VCaP (cell line): ENCODE measurements around the gene COL12A1.

Experiments
- H3K27ac ChIP-seq: fragments of 450-650 bp; 2 replicates; pipeline ENCODE4 v1.5.1; 2017
- TF ChIP-seq, protein P1 (sequence below): fragments of 450-650 bp; conservative IDR thresholded peaks from 2 replicates; pipeline ENCODE4 v1.5.1; 2017; ENCODE audit warnings: mild to moderate bottlenecking, moderate library complexity

Gene COL12A1

DNA sequence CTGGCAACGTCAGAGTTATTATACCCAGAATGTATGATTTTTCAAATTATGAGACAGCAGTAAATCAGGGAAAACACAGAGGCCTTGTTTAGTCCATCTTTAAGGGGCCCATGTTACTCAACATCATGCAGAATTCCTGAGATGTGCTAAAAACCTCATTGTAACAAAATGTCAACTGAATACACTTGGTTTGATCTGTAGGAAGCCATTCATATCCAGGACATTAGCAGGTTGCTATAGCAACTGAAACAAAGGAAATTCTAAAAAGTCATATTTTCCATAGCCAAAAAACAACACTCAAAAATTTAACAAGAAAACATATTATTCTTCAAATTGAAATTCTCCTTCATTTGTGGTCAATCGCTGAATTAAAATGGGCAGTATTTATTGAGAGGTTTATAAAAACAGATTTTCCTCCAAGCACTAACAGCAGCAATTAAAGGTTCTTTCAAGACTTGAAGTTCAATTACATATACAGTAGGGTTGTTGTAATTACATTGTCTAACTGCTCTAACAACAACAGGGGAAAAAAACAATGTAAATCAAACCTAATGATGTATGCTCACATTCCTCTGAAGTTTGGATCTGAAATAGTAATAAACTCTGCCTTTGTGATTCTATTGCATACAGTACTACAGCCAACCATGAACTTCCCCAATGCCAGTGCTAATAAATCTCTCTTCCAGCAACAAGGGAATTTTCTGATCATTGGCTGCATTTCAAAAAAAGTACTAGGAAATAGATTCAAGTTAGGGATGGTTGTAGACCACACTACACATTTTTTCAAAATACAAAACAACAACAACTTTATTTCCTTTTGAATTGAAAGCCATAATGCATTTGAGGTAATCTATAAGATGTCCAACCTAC lies 34.9 kb downstream of the COL12A1 start:
- TF ChIP-seq, protein P1, sequence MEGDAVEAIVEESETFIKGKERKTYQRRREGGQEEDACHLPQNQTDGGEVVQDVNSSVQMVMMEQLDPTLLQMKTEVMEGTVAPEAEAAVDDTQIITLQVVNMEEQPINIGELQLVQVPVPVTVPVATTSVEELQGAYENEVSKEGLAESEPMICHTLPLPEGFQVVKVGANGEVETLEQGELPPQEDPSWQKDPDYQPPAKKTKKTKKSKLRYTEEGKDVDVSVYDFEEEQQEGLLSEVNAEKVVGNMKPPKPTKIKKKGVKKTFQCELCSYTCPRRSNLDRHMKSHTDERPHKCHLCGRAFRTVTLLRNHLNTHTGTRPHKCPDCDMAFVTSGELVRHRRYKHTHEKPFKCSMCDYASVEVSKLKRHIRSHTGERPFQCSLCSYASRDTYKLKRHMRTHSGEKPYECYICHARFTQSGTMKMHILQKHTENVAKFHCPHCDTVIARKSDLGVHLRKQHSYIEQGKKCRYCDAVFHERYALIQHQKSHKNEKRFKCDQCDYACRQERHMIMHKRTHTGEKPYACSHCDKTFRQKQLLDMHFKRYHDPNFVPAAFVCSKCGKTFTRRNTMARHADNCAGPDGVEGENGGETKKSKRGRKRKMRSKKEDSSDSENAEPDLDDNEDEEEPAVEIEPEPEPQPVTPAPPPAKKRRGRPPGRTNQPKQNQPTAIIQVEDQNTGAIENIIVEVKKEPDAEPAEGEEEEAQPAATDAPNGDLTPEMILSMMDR: no peak
- H3K27ac ChIP-seq: no peak overlapping the region

DNA sequence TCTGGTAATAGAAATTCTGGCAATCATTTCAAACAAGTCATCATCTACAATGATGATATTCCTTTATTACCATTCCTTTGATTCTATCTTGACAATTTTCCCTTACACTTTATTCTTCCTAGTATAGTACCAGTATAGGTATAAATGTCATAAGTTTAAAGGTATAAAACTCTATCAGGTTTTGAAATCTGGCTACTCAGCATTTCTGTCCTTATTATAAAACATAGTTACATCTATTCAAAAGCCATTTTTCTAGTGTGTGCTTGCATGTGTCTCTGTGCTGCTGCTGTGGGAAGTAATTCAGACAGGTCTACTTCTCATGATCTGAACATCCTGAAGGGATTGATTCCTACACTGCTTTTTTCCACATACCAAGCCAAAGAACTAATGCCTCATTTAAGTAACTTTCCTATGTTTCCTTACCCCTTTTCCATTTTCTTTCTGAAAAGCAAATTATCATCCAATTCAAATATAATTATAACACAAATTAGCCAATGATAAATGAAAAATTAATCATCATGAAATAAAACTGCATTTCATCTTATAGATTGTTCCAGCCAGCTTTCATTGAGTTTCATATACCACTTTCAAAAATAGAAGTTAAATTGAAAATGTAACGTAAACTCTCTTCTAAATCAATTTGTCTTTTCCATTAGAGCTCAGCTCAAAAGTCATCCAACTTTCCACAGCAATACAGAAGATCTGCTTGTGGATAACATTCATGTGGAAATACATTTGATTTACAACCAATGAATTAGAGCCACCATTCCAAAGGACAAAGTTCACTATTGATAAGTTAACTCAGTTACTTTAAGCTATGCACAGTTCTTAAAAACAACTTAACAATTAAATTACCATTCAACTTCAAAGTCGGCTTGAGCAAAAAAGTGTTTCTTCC lies 35.9 kb downstream of the COL12A1 start:
- TF ChIP-seq, protein P1: no peak
- no peak overlapping the region for H3K27ac ChIP-seq

DNA sequence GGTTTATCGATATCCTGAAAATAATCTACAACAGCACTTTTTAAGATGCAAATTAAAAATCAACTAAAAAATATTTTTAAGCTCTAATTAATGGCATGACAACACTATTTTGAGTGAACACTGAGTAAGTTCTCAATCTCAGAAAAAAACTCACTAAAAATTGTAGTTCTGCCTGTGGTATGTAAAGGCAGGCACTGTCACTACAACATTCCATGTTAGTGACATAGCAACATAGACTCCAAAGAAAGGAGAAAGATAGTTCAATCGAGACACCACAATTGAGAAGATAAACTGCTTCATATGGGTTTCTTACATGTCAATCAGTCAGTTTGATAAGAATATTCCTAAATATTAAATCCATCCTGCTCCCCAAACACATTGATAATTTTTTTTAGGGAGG lies 38.0 kb downstream of the COL12A1 start:
- no peak overlapping the region for H3K27ac ChIP-seq
- TF ChIP-seq, protein P1: no peak

DNA sequence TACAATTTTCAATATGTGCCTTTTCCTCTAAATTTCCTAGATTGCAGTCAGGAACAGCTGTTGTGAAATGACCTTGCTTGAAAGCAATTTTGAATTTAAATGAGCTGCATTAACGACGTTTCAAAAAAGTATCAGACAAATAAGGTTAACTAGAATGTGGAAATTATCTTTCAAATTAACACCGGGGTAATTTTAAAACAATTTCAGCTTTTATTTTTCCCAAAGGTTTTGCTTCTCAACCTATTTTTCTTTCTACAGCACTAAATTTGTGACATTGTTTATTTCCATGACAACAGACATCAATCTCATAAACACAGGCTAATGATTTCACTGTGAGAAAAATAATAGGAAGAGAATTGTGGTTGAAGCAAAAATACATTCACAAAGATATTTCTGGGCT lies 38.5 kb downstream of the COL12A1 start:
- TF ChIP-seq, protein P1: no peak
- no peak overlapping the region for H3K27ac ChIP-seq

DNA sequence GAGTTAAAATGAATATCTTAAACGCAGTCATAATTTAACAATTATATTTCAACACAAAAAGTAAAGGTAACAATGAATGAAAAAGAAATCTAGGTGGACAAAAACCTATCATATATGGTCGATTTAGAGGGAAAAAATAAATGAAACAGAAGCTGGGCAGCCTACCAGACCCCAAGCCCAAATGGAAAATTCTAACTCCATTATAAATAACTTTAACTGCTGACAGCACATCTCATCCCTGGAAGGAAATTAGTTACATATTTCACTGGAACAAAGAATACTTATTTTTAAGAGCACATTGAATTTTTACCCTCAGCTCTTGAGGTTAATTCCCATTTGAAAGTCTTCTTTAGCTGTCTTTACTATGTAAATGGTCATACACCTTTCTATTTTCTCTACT lies 39.1 kb downstream of the COL12A1 start:
- TF ChIP-seq, protein P1: no peak
- no peak overlapping the region for H3K27ac ChIP-seq

DNA sequence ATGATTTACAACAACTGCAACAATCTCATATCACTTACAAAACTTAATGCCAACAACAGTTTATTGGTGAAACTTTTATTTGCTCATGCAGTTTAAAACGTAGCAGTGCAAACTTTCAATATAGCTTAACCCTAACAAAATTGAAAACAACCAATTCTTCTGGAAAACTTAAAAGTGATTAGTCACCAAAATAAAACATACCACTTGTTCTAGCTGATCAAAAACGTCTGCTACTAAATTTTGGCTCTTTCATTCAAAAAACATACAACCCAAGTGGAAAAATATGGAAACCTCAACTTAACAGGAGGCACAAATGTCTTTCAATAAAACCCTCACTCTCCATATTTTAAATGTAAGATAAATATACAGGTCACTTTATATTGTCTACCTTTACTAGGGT lies 39.6 kb downstream of the COL12A1 start:
- H3K27ac ChIP-seq: no peak overlapping the region
- TF ChIP-seq, protein P1: no peak

DNA sequence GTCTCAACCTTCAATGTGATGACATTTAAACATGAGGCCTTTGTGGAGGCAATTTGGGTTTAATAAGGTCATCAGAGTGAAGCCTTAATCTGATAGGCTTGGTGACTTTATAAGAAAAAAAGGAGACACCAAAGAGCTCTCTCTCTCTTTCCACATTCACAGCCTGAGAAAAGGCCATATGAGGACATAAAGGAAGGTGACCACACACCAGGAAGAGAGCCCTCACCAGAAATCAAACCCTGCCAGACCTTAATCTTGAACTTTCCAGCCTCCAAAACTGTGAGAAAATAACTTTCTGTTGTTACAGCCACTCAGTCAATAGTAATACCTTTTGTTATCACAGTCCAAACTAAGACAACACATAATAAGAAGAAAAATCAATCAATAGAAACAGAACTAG lies 47.7 kb downstream of the COL12A1 start:
- TF ChIP-seq, protein P1: no peak
- no peak overlapping the region for H3K27ac ChIP-seq
